Keratinocyte (primary cell): ENCODE measurements around the gene ALK. TPM values are rescaled to one million over a fixed set of nuclear protein-coding genes. Genes with fewer than 3 reads are reported as not detected.

Experiments used
- DNase-seq: peaks from one replicate; pipeline ENCODE4 v3.0.0-alpha.2; 2011; ENCODE audit warnings: low read depth, missing footprints, low spot score
- FAIRE-seq: peaks from 2 replicates; lab custom pipeline; 2011; peaks lifted over from hg19 to GRCh38; lab: Jason Lieb, UNC
- H2AFZ ChIP-seq: 2 replicates; pipeline ENCODE4 v1.6.0; 2012; ENCODE audit warnings: low read length, control low read depth, inconsistent platforms; ENCODE audit not compliant: control insufficient read depth
- H3K27ac ChIP-seq: 2 replicates; pipeline ENCODE4 v1.5.1; 2011; ENCODE audit warnings: low read length; ENCODE audit not compliant: control insufficient read depth, insufficient read depth
- H3K27me3 ChIP-seq: 3 replicates; pipeline ENCODE4 v1.6.0; 2011; ENCODE audit warnings: low read length; ENCODE audit not compliant: control insufficient read depth, insufficient read depth; ENCODE audit errors: extremely low read depth
- H3K36me3 ChIP-seq, 2 experiments: 2 replicates in 1 of 2; 3 replicates in 1 of 2; pipeline ENCODE4 v1.5.1; 2011; ENCODE audit warnings: low read length in 2 of 2, mild to moderate bottlenecking in 1 of 2; ENCODE audit not compliant: control insufficient read depth in 2 of 2, insufficient read depth in 2 of 2; ENCODE audit errors: extremely low read depth in 1 of 2
- H3K4me1 ChIP-seq: 3 replicates; pipeline ENCODE4 v1.5.1; 2011; ENCODE audit warnings: low read length; ENCODE audit not compliant: control insufficient read depth, insufficient read depth; ENCODE audit errors: extremely low read depth
- H3K4me2 ChIP-seq: 3 replicates; pipeline ENCODE4 v1.6.0; 2011; ENCODE audit warnings: low read depth, low read length; ENCODE audit not compliant: control insufficient read depth, insufficient read depth; ENCODE audit errors: extremely low read depth
- H3K4me3 ChIP-seq, 3 experiments: fragments of 200-600 bp in 1 of 3; sonication (generic) in 1 of 3; 2 replicates in 2 of 3; 3 replicates in 1 of 3; pipeline ENCODE4 v1.5.1; 2011 to 2016; ENCODE audit warnings: low read length in 3 of 3, mild to moderate bottlenecking in 3 of 3, control low read depth in 2 of 3, inconsistent platforms in 1 of 3, low read depth in 1 of 3, mixed read lengths in 1 of 3, mixed run types in 1 of 3, moderate library complexity in 1 of 3; ENCODE audit not compliant: control insufficient read depth in 2 of 3, insufficient read depth in 2 of 3; ENCODE audit errors: extremely low read depth in 1 of 3
- H3K79me2 ChIP-seq: 2 replicates; pipeline ENCODE4 v1.6.0; 2012; ENCODE audit warnings: low read length; ENCODE audit not compliant: control insufficient read depth, insufficient read depth
- H3K9ac ChIP-seq: 3 replicates; pipeline ENCODE4 v1.6.0; 2011; ENCODE audit warnings: low read length; ENCODE audit not compliant: control insufficient read depth, insufficient read depth; ENCODE audit errors: extremely low read depth
- H3K9me1 ChIP-seq: 3 replicates; pipeline ENCODE4 v1.6.0; 2011; ENCODE audit warnings: low read length; ENCODE audit not compliant: control insufficient read depth, insufficient read depth; ENCODE audit errors: extremely low read depth
- H3K9me3 ChIP-seq: 2 replicates; pipeline ENCODE4 v1.5.1; 2012; ENCODE audit warnings: low read depth, low read length; ENCODE audit not compliant: control insufficient read depth
- H4K20me1 ChIP-seq: 3 replicates; pipeline ENCODE4 v1.6.0; 2011; ENCODE audit warnings: low read length; ENCODE audit not compliant: control insufficient read depth, insufficient read depth; ENCODE audit errors: extremely low read depth
- CTCF ChIP-seq, 3 experiments: IDR thresholded peaks in 1 of 3; conservative IDR thresholded peaks in 1 of 3; optimal IDR thresholded peaks in 1 of 3; 2 replicates in 2 of 3; 3 replicates in 1 of 3; pipeline versions ENCODE3 to v1.5.1; 2011; ENCODE audit warnings: low read length in 3 of 3, mild to moderate bottlenecking in 3 of 3, moderate library complexity in 2 of 3, control low read depth in 1 of 3, inconsistent platforms in 1 of 3; ENCODE audit not compliant: insufficient read depth in 2 of 3; ENCODE audit errors: extremely low read depth in 1 of 3
- EZH2 ChIP-seq: IDR thresholded peaks from one replicate; pipeline ENCODE4 v1.6.1; 2012; ENCODE audit warnings: inconsistent platforms, mild to moderate bottlenecking, low read length, moderate library complexity
- dilution Hi-C: fragments of 300-500 bp; cut with MboI; formaldehyde crosslinking; loops from one replicate; pipeline ENCODE4 v1.7.0; 2020; ENCODE audit warnings: low sequenced_read_pairs; ENCODE audit not compliant: extremely low pct_ligation_motif_present
- polyA plus RNA-seq, 5 experiments: library from polyadenylated mRNA; depleted of rRNA in 3 of 5; stranded (reverse) in 3 of 5; stranded (forward) in 1 of 5; unstranded in 1 of 5; fragments of >200 nt; gene quantifications; 1 replicate in 1 of 5; 2 replicates in 3 of 5; 3 replicates in 1 of 5; pipeline versions ENCODE4 v1.2.1 to v1.2.3, GENCODE V29; 2011 to 2012; ENCODE audit warnings: missing spikeins in 2 of 5, low read depth in 1 of 5, low replicate concordance in 1 of 5

ALK gene
- polyA plus RNA-seq, 1 donor (not counting 4 experiments of a cell fraction or from before 2014, with no cell fraction given): not detected

GRCh38 chr2:29559578-29559977, 361.8 kb downstream of the ALK start:
- no peaks in the 10 kb centered on the region for H4K20me1 ChIP-seq
- peaks cover 11% of the 10 kb centered on the region for H3K27me3 ChIP-seq
- FAIRE-seq: no peak
- H3K4me1 ChIP-seq: no peaks in the 10 kb centered on the region
- no peak for DNase-seq
- no peak overlapping the region for H3K4me3 ChIP-seq
- no peaks in the 10 kb centered on the region for H3K36me3 ChIP-seq
- no peaks in the 10 kb centered on the region for H3K9me1 ChIP-seq
- dilution Hi-C loops: no loop called here
- no peak for TF ChIP-seq EZH2
- TF ChIP-seq CTCF (optimal IDR thresholded peaks at IDR 0.05 in 1 of 3, IDR thresholded peaks at IDR 0.05 in 1 of 3, conservative IDR thresholded peaks at IDR 0.05 in 1 of 3; ENCODE audit: extremely low read depth in 1 of 3, insufficient read depth in 2 of 3, low read length in 3 of 3): no peak
- no peak overlapping the region for H3K27ac ChIP-seq
- H3K9ac ChIP-seq: no peak overlapping the region
- H3K9me3 ChIP-seq: no peaks in the 10 kb centered on the region
- no peak overlapping the region for H3K4me2 ChIP-seq
- no peak overlapping the region for H2AFZ ChIP-seq
- H3K79me2 ChIP-seq: no peaks in the 10 kb centered on the region

GRCh38 chr2:29558097-29558496, 363.3 kb downstream of the ALK start:
- H3K9me3 ChIP-seq: no peaks in the 10 kb centered on the region
- H3K79me2 ChIP-seq: no peaks in the 10 kb centered on the region
- no peak overlapping the region for H3K27ac ChIP-seq
- TF ChIP-seq CTCF (optimal IDR thresholded peaks at IDR 0.05 in 1 of 3, IDR thresholded peaks at IDR 0.05 in 1 of 3, conservative IDR thresholded peaks at IDR 0.05 in 1 of 3; ENCODE audit: extremely low read depth in 1 of 3, insufficient read depth in 2 of 3, low read length in 3 of 3) (no peak), EZH2 (no peak)
- peaks cover 16% of the 10 kb centered on the region for H3K27me3 ChIP-seq
- H3K4me3 ChIP-seq: no peak overlapping the region
- dilution Hi-C loops: no loop called here
- H3K4me1 ChIP-seq: no peaks in the 10 kb centered on the region
- no peaks in the 10 kb centered on the region for H3K36me3 ChIP-seq
- DNase-seq (no peak), FAIRE-seq (no peak)
- H3K4me2 ChIP-seq: no peak overlapping the region
- no peak overlapping the region for H3K9ac ChIP-seq
- no peak overlapping the region for H2AFZ ChIP-seq
- H3K9me1 ChIP-seq: no peaks in the 10 kb centered on the region
- H4K20me1 ChIP-seq: no peaks in the 10 kb centered on the region
